Amniotic stem cell (primary cell): ENCODE measurements around the gene NPEPL1.
"Not testable (repeated sequence)": the region's sequence is repeated elsewhere in the genome, so short reads cannot be mapped to it uniquely, and the experiment has no call there.

Experiments used
- DNase-seq: peaks from one replicate; lab custom pipeline; 2025; lab: John Stamatoyannopoulos, UW

The NPEPL1 gene

DNA sequence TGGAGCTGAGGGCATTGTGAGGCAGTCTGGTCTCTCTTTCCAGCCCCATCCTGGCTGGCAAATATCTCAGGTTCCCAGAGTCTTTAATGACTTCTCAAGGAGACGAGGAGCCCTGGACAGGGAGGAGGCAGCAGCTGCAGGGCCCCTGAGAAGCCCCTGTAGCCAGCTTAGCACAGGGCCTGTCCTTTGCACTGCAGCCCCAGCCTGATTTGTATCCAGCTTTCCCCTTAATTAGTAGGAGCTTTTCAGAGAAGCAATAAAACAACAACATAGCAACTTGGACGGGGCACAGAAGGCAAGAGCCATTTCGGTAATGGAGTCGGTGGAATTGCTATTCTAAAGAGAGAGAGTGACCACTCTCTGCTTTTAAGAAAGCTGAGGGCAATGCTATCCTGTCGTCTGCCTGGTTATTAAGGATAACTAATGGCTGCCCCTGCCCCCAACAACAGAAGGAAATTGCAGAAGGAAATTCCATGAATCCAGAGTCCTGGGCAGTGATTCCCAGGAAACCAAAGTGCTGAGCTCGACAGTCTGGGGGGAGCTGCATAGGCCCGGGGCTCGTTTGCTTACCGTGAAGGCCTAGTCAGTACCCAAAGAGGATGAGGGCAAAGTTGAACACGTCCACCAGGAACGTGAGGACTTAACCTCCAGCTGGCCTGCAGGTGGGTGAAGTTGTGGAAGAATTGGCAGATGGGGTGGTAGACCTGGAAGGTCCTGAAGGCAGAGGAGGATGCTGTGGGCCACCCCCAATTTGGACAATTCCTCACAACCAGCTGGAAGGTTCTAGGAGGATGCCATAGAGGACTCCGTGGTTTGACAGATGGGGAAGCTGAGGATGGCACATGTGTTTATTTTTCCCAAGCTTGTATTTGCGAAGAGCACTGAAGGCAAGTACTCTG is 50.3 kb downstream of the NPEPL1 start:
- no peak for DNase-seq

DNA sequence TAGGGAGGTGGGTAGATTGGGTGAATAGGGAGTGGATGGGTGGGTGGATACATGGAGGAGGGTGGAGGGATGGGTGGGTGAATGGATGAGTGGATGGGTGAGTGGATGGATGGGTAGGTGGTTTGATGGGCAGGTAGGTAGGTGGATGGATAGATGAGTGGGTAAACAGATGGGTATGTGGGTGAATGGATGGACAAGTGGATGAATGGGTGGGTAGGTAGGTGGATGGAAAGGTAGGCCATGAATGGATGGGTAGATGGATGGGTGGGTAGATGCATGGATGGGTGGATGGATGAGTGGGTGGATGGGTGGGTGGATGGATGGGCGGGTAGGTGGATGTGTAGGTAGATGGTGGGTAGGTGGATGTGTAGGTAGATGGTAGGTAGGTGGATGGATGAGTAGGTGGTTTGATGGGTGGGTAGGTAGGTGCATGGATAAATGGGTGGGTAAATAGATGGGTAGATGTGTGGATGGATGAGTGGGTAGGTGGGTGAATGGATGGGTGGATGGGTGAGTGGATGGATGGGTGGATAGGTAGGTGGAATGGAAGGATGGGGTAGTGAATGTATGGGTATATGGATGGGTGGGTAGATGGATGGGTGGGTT is 51.4 kb downstream of the NPEPL1 start:
- DNase-seq, result no peak

DNA sequence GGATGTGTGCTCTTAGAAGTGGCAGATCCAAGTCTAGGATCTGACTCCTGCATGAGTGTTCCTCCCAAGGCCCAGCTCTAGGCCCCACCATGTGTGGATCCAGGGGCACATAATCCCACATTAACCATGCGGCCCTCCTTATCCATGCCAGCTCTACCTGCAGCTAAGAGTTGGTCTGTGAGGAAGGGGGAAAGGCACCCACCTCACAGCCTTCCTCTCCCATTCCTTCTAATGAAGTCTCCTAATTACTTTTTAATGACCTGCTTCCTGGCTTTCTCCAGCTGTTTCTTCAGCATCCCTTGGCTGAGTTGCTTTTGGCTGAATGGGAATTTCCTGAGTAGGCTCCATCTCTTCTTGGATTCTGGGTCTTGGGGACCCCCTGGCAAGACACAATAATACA is 52.2 kb downstream of the NPEPL1 start:
- DNase-seq, result no peak

- no peak for DNase-seq
Observed at GRCh38 chr20:58745391-58745790, 52.8 kb downstream of the NPEPL1 start.

- DNase-seq, result no peak
Observed at GRCh38 chr20:58746620-58747019, 54.0 kb downstream of the NPEPL1 start.

DNA sequence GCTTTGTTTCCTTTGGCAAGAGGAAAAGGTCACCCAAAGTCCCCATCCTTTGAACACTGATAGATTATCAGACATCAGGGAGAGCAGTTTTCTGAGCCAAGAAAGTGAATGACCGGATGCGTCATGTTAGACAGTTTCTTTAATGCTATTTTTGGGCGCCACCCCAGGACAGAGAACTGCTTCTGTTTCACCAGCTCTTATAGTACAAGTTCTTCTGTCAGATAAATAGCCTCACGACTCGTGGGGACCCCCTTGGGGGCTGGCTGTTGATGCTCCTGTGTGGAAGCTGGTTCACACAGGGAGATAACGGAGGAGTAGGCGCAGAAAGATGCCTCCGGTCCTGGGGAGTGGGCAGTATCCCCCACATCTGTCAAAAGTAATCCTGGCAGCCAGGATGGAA is 54.6 kb downstream of the NPEPL1 start:
- DNase-seq, result no peak

- DNase-seq, result no peak
Observed at GRCh38 chr20:58748618-58749017, 56.0 kb downstream of the NPEPL1 start.

GRCh38 chr20:58749098-58749769 is 56.6 kb downstream of the NPEPL1 start:
- DNase-seq, result no peak

GRCh38 chr20:58749979-58750378 is 57.4 kb downstream of the NPEPL1 start:
- DNase-seq, result no peak

GRCh38 chr20:58750706-58751105 is 58.1 kb downstream of the NPEPL1 start:
- DNase-seq, result not testable (repeated sequence)

- no peak for DNase-seq
Observed at GRCh38 chr20:58751979-58752378, 59.4 kb downstream of the NPEPL1 start.

DNA sequence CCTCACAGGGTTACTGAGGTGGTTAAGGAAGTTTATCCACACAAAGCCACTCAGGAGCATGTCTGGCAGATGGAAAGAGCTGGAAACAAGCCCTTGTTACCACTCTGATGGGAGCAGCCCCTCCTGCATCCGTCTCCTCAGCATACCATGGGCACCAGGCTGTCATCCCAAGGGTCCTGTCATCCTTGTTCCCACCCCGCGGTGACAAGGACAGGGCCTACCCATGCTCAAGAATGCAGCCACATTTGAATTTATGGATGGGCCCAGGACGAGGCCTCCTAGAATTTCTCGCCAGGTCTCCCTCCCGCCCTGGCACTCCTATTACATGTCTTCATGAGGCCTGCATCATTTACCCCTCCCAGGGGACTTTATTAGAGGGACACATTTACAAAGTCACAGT is 60.0 kb downstream of the NPEPL1 start:
- no peak for DNase-seq

DNA sequence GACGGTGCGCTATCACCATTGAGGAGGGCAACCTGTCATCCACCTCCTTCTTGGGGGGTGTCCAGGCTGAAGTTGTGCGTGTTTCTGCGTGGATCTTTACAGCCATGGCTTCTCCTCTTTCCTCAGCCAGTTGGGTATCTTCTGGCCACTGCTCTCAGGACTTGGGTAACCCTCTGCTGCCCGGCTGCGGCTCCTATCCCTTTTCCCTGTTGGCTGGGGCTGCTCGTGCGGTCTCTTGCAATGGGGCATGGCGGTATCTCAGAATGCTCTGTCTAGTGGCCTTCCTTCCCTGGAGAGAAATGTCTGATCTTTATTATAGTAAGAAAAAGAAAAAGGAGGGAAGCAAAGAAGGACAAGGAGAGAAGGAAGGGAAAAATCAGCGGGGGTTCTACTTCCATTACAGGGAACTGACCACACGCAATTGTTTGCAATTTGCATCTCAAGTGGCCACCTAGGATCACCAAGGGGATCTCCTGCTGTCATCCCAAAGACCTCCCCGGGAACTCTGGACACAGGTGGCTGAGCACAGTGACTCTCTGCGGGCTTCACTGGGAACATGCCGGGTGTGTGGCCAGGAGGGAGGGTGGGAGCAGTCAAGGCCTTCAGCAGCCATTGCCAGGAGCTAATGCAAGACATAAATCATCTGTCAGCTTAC is 60.8 kb downstream of the NPEPL1 start:
- DNase-seq, result no peak

GRCh38 chr20:58753922-58754551 is 61.4 kb downstream of the NPEPL1 start:
- DNase-seq, result no peak

DNA sequence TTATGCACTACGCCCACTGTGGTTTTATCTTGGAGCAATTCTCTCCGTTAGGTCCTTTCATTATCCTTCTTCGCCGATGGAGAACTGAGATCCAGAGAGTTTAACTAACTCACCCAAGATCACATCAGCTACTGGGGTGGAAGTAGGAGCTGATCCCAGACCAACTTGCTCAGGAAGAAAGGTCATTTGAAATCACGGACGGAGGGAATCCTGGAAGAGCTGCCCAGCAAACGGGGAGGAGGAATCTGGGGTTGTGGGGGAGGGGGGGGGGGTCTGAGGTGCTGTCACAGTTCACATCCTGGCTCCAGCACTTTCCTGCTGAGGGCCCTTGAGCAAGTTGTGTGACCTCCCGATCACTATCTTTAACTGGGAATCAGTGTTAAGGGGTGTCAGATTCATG is 62.0 kb downstream of the NPEPL1 start:
- no peak for DNase-seq

DNA sequence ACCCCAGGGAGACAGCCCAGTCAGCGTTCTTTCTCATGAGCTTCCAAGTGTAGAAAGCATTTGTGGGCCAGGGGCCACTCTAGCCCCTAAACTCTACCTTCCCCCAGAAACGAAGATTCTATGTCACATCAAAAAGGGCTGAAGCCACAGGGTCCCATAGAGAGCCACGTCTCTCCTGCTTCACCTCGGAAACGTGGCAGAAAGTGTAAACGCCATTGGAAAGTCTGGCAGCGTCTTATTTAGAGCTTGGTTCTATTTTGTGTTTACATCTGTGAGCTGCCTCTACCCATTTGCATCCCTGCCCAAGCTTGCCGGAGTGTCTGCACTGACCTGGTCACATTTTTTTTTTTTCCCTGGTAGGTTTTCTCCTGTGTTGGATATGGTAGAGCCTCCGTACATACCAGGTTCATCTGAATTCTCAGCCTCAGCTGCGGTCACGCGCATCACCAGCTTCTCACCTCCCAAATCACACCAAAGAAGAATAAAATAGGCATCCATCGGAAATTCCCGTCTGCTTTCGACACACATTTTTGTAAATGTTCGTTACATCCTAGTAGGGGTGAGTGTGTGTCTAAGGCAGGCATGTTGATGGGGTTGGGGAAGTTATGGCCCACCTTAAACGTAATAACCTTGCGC is 62.6 kb downstream of the NPEPL1 start:
- no peak for DNase-seq

DNA sequence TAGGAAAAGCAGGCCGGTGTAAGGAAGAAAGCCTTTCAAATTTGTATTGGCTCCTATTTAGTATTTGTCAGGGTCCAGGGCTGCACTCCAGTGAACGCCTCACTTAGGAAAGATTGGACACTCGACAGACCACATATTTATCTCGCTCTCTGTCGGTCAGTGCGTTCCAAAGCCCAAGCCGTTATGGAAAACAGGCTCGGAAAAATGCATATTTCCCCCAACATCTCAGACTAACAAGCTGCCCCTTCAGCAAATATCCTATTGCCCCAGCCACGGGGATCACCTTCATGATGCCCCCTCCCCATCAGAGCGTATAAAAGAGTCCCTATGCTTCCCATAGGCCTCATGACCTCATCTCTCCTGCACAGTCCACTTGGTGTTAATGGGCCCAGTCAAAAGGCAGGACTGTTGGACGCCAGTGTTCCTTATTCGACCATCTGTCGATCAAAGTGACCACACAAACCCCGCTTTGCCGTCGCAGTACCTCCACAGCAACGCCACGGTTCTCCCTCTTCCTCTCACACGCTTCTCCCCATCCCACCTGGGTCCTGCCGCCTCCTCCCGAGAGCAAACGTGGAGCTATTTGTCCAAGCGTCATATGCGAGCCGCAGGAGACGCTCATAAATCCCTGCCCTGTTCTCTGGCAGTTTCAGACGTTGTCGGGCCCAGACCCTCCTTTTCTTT is 63.3 kb downstream of the NPEPL1 start:
- no peak for DNase-seq

- DNase-seq, result no peak
Observed at GRCh38 chr20:58756450-58756775, 63.8 kb downstream of the NPEPL1 start.

DNA sequence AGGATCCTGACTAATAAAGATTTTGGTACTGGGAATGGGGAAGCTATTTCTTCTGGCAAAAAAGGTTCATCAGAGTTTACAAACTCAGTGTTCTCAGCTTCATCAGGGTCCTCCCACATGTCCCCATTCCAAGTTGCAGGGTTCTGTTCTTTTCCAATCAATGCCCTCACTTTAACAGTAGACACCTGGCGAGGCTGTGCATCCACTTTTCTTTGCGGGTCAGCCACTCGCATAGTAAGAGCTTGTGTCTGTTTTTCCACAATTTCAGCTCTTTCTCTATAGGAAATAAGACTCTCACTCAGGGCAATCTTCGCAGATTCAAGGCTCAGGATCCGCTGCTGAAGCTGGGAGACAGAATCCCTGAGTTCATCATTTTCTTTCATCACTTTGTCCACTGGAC is 65.0 kb downstream of the NPEPL1 start:
- not testable (repeated sequence) for DNase-seq

- no peak for DNase-seq
Observed at GRCh38 chr20:58759947-58760346, 67.3 kb downstream of the NPEPL1 start.

GRCh38 chr20:58760856-58761255 is 68.3 kb downstream of the NPEPL1 start:
- no peak for DNase-seq
